ENCODE data around the gene ERF. TPM values are rescaled to one million over a fixed set of nuclear protein-coding genes. Genes with fewer than 3 reads are reported as not detected.

Gene ERF
- total RNA-seq, 2 experiments from 2014 or later = 26.7 to 33.5 TPM

DNA sequence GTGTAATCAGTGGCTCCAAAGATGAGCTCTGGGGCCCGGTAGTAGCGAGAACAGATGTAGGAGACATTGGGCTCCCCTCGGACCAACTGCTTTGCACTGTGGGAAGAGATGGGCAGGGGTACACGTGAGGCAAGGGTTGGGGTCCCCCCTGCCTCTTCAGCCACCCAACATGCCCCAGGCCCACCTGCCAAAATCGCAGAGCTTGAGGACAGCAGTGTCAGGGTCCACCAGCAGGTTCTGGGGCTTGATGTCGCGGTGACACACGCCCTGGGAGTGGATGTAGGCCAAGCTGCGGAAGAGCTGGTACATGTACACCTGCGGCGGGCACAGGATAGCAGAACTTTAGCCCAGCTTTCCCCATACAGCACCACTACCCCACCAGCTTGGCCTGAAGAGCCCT is 20.6 kb downstream of the ERF start:
- ChIA-PET CTCF (ENCODE audit: unreplicated experiment) (no interaction called here), POLR2A (interaction anchor here (1.5 kb wide), 1 partner anchor 14 kb away, joined by 4 read pairs; the partner anchor contains the start of gene ZNF526)
- no peak overlapping the region for H2AFZ ChIP-seq (ENCODE audit: low read length)
- no peaks in the 10 kb centered on the region for H3K9me2 ChIP-seq (ENCODE audit: insufficient read depth, low read length)
- no peak overlapping the region for H3K4me2 ChIP-seq (ENCODE audit: low read length)
- H3K4me1 ChIP-seq (ENCODE audit: insufficient read depth, low read length, poor library complexity, severe bottlenecking) = no peaks in the 10 kb centered on the region
- no peaks in the 10 kb centered on the region for H4K20me1 ChIP-seq (ENCODE audit: insufficient read depth, low read length)
- no TSS peak for BruUV-seq (replicated peaks)
- H3K4me3 ChIP-seq (ENCODE audit: low read depth, low read length, poor library complexity, severe bottlenecking) = no peak overlapping the region
- no peak overlapping the region for H3K27ac ChIP-seq (ENCODE audit: low read depth, low read length, poor library complexity, severe bottlenecking)
- no peak for DNase-seq (ENCODE audit: low spot score)
- H3K36me3 ChIP-seq (ENCODE audit: insufficient read depth, low read length) = peaks cover 85% of the 10 kb centered on the region
- H3K9me3 ChIP-seq (ENCODE audit: low read length) = no peaks in the 10 kb centered on the region
- intact Hi-C loops (cut with micrococcal nuclease; ENCODE audit: unreplicated experiment) = no loop called here
- H3K79me2 ChIP-seq (ENCODE audit: insufficient read depth, low read depth, low read length) = no peaks in the 10 kb centered on the region
- TF ChIP-seq, protein P1, sequence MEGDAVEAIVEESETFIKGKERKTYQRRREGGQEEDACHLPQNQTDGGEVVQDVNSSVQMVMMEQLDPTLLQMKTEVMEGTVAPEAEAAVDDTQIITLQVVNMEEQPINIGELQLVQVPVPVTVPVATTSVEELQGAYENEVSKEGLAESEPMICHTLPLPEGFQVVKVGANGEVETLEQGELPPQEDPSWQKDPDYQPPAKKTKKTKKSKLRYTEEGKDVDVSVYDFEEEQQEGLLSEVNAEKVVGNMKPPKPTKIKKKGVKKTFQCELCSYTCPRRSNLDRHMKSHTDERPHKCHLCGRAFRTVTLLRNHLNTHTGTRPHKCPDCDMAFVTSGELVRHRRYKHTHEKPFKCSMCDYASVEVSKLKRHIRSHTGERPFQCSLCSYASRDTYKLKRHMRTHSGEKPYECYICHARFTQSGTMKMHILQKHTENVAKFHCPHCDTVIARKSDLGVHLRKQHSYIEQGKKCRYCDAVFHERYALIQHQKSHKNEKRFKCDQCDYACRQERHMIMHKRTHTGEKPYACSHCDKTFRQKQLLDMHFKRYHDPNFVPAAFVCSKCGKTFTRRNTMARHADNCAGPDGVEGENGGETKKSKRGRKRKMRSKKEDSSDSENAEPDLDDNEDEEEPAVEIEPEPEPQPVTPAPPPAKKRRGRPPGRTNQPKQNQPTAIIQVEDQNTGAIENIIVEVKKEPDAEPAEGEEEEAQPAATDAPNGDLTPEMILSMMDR (conservative IDR thresholded peaks at IDR 0.05; ENCODE audit: low read length) = no peak
- TF ChIP-seq EZH2phosphoT487 (IDR thresholded peaks at IDR 0.05; ENCODE audit: borderline replicate concordance, low read depth, low read length) = no peak

DNA sequence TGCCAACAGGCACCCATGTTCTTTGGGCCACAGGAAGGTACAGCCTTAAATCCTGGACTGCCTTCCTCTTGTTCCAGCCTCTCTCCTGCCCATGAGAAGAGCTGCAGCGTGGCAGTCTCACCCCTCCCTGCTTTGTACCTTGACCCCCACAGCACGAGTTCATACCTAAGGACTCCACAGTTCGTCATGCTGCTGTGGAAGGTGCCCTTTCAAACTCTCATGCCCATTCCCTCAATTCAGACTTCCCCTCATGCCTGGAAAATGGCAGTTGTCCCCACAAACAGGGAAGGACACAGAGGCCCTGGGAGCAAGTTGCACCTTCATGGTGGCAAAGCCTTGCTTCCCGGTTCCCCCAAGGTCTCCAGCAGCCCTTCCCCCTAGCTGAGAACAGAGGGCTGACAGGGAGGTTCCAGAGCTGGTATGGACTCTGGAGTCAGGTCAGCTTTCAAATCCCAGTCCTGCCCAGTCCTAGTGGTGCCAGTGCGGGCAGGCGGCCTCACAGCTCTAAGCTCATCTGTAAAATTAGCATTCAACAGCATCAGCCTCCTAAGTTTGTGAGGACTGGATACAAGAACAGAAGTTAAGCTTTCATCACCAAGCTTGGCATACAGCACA is 21.1 kb downstream of the ERF start:
- Histone ChIP-seq H3K4me3 (ENCODE audit: low read depth, low read length, poor library complexity, severe bottlenecking) (no peak overlapping the region), H3K79me2 (ENCODE audit: insufficient read depth, low read depth, low read length) (no peaks in the 10 kb centered on the region), H3K4me1 (ENCODE audit: insufficient read depth, low read length, poor library complexity, severe bottlenecking) (no peaks in the 10 kb centered on the region), H3K27ac (ENCODE audit: low read depth, low read length, poor library complexity, severe bottlenecking) (no peak overlapping the region), H3K9me2 (ENCODE audit: insufficient read depth, low read length) (no peaks in the 10 kb centered on the region), H2AFZ (ENCODE audit: low read length) (no peak overlapping the region), H3K36me3 (ENCODE audit: insufficient read depth, low read length) (peaks cover 85% of the 10 kb centered on the region), H3K9me3 (ENCODE audit: low read length) (no peaks in the 10 kb centered on the region), H3K4me2 (ENCODE audit: low read length) (no peak overlapping the region), H4K20me1 (ENCODE audit: insufficient read depth, low read length) (no peaks in the 10 kb centered on the region)
- ChIA-PET POLR2A (interaction anchor here (1.5 kb wide), 1 partner anchor 14 kb away, joined by 4 read pairs; the partner anchor contains the start of gene ZNF526), CTCF (ENCODE audit: unreplicated experiment) (no interaction called here)
- TF ChIP-seq, protein P1 (conservative IDR thresholded peaks at IDR 0.05; ENCODE audit: low read length) = no peak
- no peak for TF ChIP-seq EZH2phosphoT487 (IDR thresholded peaks at IDR 0.05; ENCODE audit: borderline replicate concordance, low read depth, low read length)
- DNase-seq (ENCODE audit: low spot score) = no peak
- intact Hi-C loops (cut with micrococcal nuclease; ENCODE audit: unreplicated experiment) = no loop called here
- no TSS peak for BruUV-seq (replicated peaks)

DNA sequence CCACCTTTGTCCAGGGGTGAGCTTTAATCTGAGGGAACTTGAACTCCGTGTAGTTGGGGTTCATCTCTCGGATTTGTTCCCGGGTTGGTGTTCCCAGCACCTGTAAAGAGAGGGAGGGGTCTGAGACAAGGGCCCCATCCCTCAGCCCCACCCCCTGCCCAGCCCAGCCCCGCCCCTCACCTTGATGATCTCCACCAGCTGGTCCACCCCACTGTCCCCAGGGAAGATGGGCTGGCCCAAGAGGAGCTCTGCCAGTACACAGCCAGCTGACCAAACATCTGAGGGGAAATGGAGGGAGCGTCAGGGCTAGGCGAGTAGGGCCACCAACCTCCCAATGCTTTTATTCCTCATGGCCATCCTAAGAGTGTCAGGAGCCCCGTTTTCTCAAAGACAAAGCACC is 21.8 kb downstream of the ERF start:
- BruUV-seq (replicated peaks) = no TSS peak

More for the DNA sequence above, 21.8 kb downstream of the ERF start:
- H3K9me2 ChIP-seq (ENCODE audit: insufficient read depth, low read length) = no peaks in the 10 kb centered on the region
- H2AFZ ChIP-seq (ENCODE audit: low read length) = no peak overlapping the region
- no peaks in the 10 kb centered on the region for H3K9me3 ChIP-seq (ENCODE audit: low read length)
- no peak overlapping the region for H3K4me3 ChIP-seq (ENCODE audit: low read depth, low read length, poor library complexity, severe bottlenecking)
- H3K36me3 ChIP-seq (ENCODE audit: insufficient read depth, low read length) = peaks cover 89% of the 10 kb centered on the region
- POLR2A ChIA-PET = no interaction called here
- H3K4me2 ChIP-seq (ENCODE audit: low read length) = no peak overlapping the region
- TF ChIP-seq EZH2phosphoT487 (IDR thresholded peaks at IDR 0.05; ENCODE audit: borderline replicate concordance, low read depth, low read length) = no peak
- TF ChIP-seq, protein P1 (conservative IDR thresholded peaks at IDR 0.05; ENCODE audit: low read length) = no peak
- no peaks in the 10 kb centered on the region for H3K4me1 ChIP-seq (ENCODE audit: insufficient read depth, low read length, poor library complexity, severe bottlenecking)
- CTCF ChIA-PET (ENCODE audit: unreplicated experiment) = no interaction called here
- H4K20me1 ChIP-seq (ENCODE audit: insufficient read depth, low read length) = no peaks in the 10 kb centered on the region
- H3K79me2 ChIP-seq (ENCODE audit: insufficient read depth, low read depth, low read length) = no peaks in the 10 kb centered on the region
- intact Hi-C loops (cut with micrococcal nuclease; ENCODE audit: unreplicated experiment) = no loop called here
- no peak for DNase-seq (ENCODE audit: low spot score)
- H3K27ac ChIP-seq (ENCODE audit: low read depth, low read length, poor library complexity, severe bottlenecking) = no peak overlapping the region
